HG03469 (cell line): ENCODE data around the gene SLC17A8.

ENCODE experiments used
- ATAC-seq: cut with Tn5 transposase; IDR thresholded peaks from one replicate; pipeline ENCODE4 v1.9.1; 2021; ENCODE audit warnings: mild to moderate bottlenecking, moderate library complexity, moderate number of reproducible peaks; ENCODE audit not compliant: unreplicated experiment

SLC17A8 gene

GRCh38 chr12:100468126-100468525 lies 111.3 kb downstream of the SLC17A8 start:
- no peak for ATAC-seq
